WTC11 (cell line): ENCODE data around the gene PRAMEF20. TPM values are rescaled to one million over a fixed set of nuclear protein-coding genes. Genes with fewer than 3 reads are reported as not detected.

Source experiments
- ATAC-seq: fragments of 200-7000 bp; cut with Tn5 transposase; 2 replicates; pipeline ENCODE4 v1.10.0; 2021; ENCODE audit warnings: mild to moderate bottlenecking, moderate library complexity
- CTCF ChIA-PET: fragments of 300-600 bp; sonication (Branson Sonifier 250); formaldehyde crosslinking; loops from one replicate; lab custom pipeline; 2021; ENCODE audit warnings: antibody characterized with exemption; lab: Charles Lee
- POLR2A ChIA-PET: fragments of 350-600 bp; sonication (Branson Sonifier 250); formaldehyde crosslinking; loops from one replicate; lab custom pipeline; 2021; ENCODE audit warnings: antibody characterized with exemption; lab: Charles Lee
- DNase-seq: peaks from one replicate; pipeline ENCODE4 v3.0.0; 2021; ENCODE audit warnings: low spot score
- H3K27ac Mint-ChIP-seq: 2 replicates; pipeline ENCODE4 v1.8.0; 2021; ENCODE audit warnings: mixed read lengths
- H3K27me3 Mint-ChIP-seq: 2 replicates; pipeline ENCODE4 v1.8.0; 2021; ENCODE audit warnings: low read depth, mild to moderate bottlenecking, moderate library complexity, mixed read lengths
- H3K36me3 Mint-ChIP-seq: 2 replicates; pipeline ENCODE4 v1.8.0; 2021; ENCODE audit warnings: mixed read lengths
- H3K4me1 Mint-ChIP-seq: 2 replicates; pipeline ENCODE4 v1.8.0; 2022; ENCODE audit warnings: mixed read lengths
- H3K4me3 Mint-ChIP-seq: 2 replicates; pipeline ENCODE4 v1.8.0; 2021; ENCODE audit warnings: mild to moderate bottlenecking, moderate library complexity, mixed read lengths
- H3K9me3 Mint-ChIP-seq: 2 replicates; pipeline ENCODE4 v1.8.0; 2021; ENCODE audit warnings: mixed read lengths
- EMX1 ChIP-seq: fragments of 250-450 bp; sonication (Bioruptor Pico); IDR thresholded peaks from 2 replicates; pipeline ENCODE4 v1.8.0; 2021; ENCODE audit warnings: mild to moderate bottlenecking
- FOXK1 ChIP-seq: sonication (generic); formaldehyde crosslinking; IDR thresholded peaks from 2 replicates; pipeline ENCODE4 v1.8.0; 2022; ENCODE audit warnings: mild to moderate bottlenecking, moderate library complexity, missing genetic modification reagents
- GTF2I ChIP-seq: fragments of 250-450 bp; sonication (Bioruptor Pico); conservative IDR thresholded peaks from 2 replicates; pipeline ENCODE4 v1.4.0; 2021; ENCODE audit warnings: mild to moderate bottlenecking
- IRF2 ChIP-seq: sonication (generic); formaldehyde crosslinking; IDR thresholded peaks from 2 replicates; pipeline ENCODE4 v1.8.0; 2022; ENCODE audit warnings: low read depth, missing genetic modification reagents, borderline replicate concordance
- MXD4 ChIP-seq: fragments of 250-450 bp; sonication (Bioruptor Pico); IDR thresholded peaks from 2 replicates; pipeline ENCODE4 v1.8.0; 2021; ENCODE audit warnings: mild to moderate bottlenecking, moderate library complexity, borderline replicate concordance
- SP1 ChIP-seq: sonication (generic); formaldehyde crosslinking; conservative IDR thresholded peaks from 2 replicates; pipeline ENCODE4 v1.8.1; 2022; ENCODE audit warnings: missing genetic modification reagents
- TCF7 ChIP-seq: sonication (generic); formaldehyde crosslinking; IDR thresholded peaks from 2 replicates; pipeline ENCODE4 v1.8.0; 2022; ENCODE audit warnings: mild to moderate bottlenecking, low read depth, missing genetic modification reagents, moderate library complexity
- TP53 ChIP-seq: sonication (generic); formaldehyde crosslinking; IDR thresholded peaks from 2 replicates; pipeline ENCODE4 v1.8.1; 2023; ENCODE audit warnings: mild to moderate bottlenecking, missing genetic modification reagents
- ZBTB21 ChIP-seq: sonication (generic); formaldehyde crosslinking; IDR thresholded peaks from 2 replicates; pipeline ENCODE4 v1.8.1; 2023; ENCODE audit warnings: mild to moderate bottlenecking, missing genetic modification reagents, borderline replicate concordance
- ZNF263 ChIP-seq: sonication (generic); formaldehyde crosslinking; IDR thresholded peaks from 2 replicates; pipeline ENCODE4 v1.8.1; 2022; ENCODE audit warnings: low read depth, mild to moderate bottlenecking, moderate library complexity, missing genetic modification reagents
- total RNA-seq: library from RNA; stranded (reverse); gene quantifications from 3 replicates; pipeline ENCODE4 v1.2.3, GENCODE V29; 2021
- TF ChIP-seq, protein P1 (sequence below): fragments of 200-600 bp; IDR thresholded peaks from 2 replicates; pipeline ENCODE4 v1.8.0; 2022; ENCODE audit warnings: antibody characterized with exemption
- TF ChIP-seq, protein P2 (sequence below): sonication (generic); formaldehyde crosslinking; IDR thresholded peaks from 2 replicates; pipeline ENCODE4 v1.8.1; 2023; ENCODE audit warnings: mild to moderate bottlenecking, missing genetic modification reagents, moderate library complexity
- TF ChIP-seq, protein P3 (sequence below): sonication (generic); formaldehyde crosslinking; IDR thresholded peaks from 2 replicates; pipeline ENCODE4 v1.8.0; 2023; ENCODE audit warnings: missing genetic modification reagents, mild to moderate bottlenecking, borderline replicate concordance
- TF ChIP-seq, protein P4 (sequence below): sonication (generic); formaldehyde crosslinking; IDR thresholded peaks from 2 replicates; pipeline ENCODE4 v1.8.0; 2023; ENCODE audit warnings: mild to moderate bottlenecking, missing genetic modification reagents
- TF ChIP-seq, protein P5 (sequence below): fragments of 250-450 bp; sonication (Bioruptor Pico); IDR thresholded peaks from 2 replicates; pipeline ENCODE4 v1.9.0; 2021; ENCODE audit warnings: moderate library complexity, mild to moderate bottlenecking, inconsistent platforms, borderline replicate concordance
- TF ChIP-seq, protein P6 (sequence below): sonication (generic); formaldehyde crosslinking; IDR thresholded peaks from 2 replicates; pipeline ENCODE4 v1.8.1; 2022; ENCODE audit warnings: mild to moderate bottlenecking, moderate library complexity, missing genetic modification reagents
- TF ChIP-seq, protein P7 (sequence below): sonication (generic); formaldehyde crosslinking; IDR thresholded peaks from 2 replicates; pipeline ENCODE4 v1.8.0; 2022; ENCODE audit warnings: mild to moderate bottlenecking, missing genetic modification reagents

The PRAMEF20 gene
- total RNA-seq, 1 experiment from 2014 or later, result not detected

DNA sequence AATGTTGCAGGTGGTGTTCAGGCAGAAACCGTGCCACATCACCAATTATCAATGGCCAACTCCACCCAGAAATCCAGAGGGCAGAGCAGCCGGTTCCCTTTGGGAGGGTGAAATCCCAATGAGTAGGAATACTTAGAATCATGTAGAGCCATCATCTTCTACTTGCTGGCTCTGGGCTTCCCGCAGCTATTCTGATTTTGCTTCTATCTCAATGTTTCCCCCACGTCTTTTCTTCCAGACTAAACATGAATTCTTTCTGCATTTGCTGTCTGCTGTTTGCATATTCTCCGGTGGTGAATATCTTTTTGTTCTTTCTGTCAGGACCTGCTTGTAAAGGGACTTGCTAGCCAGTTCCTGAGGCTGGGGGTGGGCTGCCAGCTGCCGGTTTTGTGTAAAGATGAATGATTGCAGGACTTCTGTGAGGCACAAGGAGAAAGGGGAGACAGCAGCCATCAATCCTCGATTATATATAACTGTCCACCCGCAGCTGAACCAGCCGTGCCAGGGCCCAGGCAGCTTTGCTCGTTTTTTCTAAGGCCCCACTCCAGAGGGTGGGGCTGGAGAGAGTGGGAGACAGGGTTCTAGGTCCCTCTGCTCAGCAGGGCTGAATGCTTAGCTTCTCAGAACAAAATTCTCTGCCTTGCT lies 33.2 kb downstream of the PRAMEF20 start (continued):
- TF ChIP-seq, protein P1, sequence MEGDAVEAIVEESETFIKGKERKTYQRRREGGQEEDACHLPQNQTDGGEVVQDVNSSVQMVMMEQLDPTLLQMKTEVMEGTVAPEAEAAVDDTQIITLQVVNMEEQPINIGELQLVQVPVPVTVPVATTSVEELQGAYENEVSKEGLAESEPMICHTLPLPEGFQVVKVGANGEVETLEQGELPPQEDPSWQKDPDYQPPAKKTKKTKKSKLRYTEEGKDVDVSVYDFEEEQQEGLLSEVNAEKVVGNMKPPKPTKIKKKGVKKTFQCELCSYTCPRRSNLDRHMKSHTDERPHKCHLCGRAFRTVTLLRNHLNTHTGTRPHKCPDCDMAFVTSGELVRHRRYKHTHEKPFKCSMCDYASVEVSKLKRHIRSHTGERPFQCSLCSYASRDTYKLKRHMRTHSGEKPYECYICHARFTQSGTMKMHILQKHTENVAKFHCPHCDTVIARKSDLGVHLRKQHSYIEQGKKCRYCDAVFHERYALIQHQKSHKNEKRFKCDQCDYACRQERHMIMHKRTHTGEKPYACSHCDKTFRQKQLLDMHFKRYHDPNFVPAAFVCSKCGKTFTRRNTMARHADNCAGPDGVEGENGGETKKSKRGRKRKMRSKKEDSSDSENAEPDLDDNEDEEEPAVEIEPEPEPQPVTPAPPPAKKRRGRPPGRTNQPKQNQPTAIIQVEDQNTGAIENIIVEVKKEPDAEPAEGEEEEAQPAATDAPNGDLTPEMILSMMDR, result no peak
- no peak for TF ChIP-seq TP53 (CRISPR knock-in tag)
- TF ChIP-seq, protein P2, sequence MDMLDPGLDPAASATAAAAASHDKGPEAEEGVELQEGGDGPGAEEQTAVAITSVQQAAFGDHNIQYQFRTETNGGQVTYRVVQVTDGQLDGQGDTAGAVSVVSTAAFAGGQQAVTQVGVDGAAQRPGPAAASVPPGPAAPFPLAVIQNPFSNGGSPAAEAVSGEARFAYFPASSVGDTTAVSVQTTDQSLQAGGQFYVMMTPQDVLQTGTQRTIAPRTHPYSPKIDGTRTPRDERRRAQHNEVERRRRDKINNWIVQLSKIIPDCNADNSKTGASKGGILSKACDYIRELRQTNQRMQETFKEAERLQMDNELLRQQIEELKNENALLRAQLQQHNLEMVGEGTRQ, result no peak
- no peak for TF ChIP-seq GTF2I (CRISPR knock-in tag)
- TF ChIP-seq, protein P3, sequence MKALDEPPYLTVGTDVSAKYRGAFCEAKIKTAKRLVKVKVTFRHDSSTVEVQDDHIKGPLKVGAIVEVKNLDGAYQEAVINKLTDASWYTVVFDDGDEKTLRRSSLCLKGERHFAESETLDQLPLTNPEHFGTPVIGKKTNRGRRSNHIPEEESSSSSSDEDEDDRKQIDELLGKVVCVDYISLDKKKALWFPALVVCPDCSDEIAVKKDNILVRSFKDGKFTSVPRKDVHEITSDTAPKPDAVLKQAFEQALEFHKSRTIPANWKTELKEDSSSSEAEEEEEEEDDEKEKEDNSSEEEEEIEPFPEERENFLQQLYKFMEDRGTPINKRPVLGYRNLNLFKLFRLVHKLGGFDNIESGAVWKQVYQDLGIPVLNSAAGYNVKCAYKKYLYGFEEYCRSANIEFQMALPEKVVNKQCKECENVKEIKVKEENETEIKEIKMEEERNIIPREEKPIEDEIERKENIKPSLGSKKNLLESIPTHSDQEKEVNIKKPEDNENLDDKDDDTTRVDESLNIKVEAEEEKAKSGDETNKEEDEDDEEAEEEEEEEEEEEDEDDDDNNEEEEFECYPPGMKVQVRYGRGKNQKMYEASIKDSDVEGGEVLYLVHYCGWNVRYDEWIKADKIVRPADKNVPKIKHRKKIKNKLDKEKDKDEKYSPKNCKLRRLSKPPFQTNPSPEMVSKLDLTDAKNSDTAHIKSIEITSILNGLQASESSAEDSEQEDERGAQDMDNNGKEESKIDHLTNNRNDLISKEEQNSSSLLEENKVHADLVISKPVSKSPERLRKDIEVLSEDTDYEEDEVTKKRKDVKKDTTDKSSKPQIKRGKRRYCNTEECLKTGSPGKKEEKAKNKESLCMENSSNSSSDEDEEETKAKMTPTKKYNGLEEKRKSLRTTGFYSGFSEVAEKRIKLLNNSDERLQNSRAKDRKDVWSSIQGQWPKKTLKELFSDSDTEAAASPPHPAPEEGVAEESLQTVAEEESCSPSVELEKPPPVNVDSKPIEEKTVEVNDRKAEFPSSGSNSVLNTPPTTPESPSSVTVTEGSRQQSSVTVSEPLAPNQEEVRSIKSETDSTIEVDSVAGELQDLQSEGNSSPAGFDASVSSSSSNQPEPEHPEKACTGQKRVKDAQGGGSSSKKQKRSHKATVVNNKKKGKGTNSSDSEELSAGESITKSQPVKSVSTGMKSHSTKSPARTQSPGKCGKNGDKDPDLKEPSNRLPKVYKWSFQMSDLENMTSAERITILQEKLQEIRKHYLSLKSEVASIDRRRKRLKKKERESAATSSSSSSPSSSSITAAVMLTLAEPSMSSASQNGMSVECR (CRISPR knock-in tag), result no peak
- no peak for TF ChIP-seq TCF7 (CRISPR knock-in tag)
- TF ChIP-seq MXD4 (CRISPR knock-in tag), result no peak
- TF ChIP-seq FOXK1, result no peak

DNA sequence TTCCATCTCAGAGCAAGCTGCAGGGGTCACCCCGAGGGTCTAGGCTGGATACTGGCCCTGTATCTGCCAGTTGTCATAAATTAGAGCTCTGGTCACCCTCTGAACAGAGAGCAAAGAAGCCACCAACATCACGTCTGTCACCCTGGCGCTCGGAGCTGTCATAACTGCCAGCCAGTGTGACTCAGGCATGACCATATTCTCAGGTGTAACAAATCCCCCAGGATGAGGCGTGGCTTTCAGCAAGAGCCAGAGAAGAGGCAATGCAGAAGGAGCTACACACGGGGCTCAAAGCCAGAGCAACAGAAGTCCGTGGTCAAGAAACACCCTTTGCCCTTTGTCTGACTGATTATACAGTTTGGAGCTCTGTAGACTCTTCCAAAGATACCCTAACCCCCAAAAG lies 40.0 kb downstream of the PRAMEF20 start:
- POLR2A ChIA-PET, result no interaction called here
- Mint-ChIP-seq H3K27ac (no peak overlapping the region), H3K27me3 (peaks cover 5% of the 10 kb centered on the region), H3K9me3 (peaks cover 32% of the 10 kb centered on the region), H3K4me1 (no peaks in the 10 kb centered on the region), H3K36me3 (peaks cover 25% of the 10 kb centered on the region), H3K4me3 (no peak overlapping the region)
- CTCF ChIA-PET, result no interaction called here
- ATAC-seq (no peak), DNase-seq (no peak)
- TF ChIP-seq, protein P4, sequence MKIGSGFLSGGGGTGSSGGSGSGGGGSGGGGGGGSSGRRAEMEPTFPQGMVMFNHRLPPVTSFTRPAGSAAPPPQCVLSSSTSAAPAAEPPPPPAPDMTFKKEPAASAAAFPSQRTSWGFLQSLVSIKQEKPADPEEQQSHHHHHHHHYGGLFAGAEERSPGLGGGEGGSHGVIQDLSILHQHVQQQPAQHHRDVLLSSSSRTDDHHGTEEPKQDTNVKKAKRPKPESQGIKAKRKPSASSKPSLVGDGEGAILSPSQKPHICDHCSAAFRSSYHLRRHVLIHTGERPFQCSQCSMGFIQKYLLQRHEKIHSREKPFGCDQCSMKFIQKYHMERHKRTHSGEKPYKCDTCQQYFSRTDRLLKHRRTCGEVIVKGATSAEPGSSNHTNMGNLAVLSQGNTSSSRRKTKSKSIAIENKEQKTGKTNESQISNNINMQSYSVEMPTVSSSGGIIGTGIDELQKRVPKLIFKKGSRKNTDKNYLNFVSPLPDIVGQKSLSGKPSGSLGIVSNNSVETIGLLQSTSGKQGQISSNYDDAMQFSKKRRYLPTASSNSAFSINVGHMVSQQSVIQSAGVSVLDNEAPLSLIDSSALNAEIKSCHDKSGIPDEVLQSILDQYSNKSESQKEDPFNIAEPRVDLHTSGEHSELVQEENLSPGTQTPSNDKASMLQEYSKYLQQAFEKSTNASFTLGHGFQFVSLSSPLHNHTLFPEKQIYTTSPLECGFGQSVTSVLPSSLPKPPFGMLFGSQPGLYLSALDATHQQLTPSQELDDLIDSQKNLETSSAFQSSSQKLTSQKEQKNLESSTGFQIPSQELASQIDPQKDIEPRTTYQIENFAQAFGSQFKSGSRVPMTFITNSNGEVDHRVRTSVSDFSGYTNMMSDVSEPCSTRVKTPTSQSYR (CRISPR knock-in tag), result no peak
- TF ChIP-seq ZBTB21 (CRISPR knock-in tag) (no peak), IRF2 (CRISPR knock-in tag) (no peak), ZNF263 (CRISPR knock-in tag) (no peak), SP1 (no peak), EMX1 (no peak)
- TF ChIP-seq, protein P5, sequence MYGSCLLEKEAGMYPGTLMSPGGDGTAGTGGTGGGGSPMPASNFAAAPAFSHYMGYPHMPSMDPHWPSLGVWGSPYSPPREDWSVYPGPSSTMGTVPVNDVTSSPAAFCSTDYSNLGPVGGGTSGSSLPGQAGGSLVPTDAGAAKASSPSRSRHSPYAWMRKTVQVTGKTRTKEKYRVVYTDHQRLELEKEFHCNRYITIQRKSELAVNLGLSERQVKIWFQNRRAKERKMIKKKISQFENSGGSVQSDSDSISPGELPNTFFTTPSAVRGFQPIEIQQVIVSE (CRISPR knock-in tag), result no peak
- TF ChIP-seq, protein P6, sequence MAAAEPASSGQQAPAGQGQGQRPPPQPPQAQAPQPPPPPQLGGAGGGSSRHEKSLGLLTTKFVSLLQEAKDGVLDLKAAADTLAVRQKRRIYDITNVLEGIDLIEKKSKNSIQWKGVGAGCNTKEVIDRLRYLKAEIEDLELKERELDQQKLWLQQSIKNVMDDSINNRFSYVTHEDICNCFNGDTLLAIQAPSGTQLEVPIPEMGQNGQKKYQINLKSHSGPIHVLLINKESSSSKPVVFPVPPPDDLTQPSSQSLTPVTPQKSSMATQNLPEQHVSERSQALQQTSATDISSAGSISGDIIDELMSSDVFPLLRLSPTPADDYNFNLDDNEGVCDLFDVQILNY, result no peak
- TF ChIP-seq, protein P7, sequence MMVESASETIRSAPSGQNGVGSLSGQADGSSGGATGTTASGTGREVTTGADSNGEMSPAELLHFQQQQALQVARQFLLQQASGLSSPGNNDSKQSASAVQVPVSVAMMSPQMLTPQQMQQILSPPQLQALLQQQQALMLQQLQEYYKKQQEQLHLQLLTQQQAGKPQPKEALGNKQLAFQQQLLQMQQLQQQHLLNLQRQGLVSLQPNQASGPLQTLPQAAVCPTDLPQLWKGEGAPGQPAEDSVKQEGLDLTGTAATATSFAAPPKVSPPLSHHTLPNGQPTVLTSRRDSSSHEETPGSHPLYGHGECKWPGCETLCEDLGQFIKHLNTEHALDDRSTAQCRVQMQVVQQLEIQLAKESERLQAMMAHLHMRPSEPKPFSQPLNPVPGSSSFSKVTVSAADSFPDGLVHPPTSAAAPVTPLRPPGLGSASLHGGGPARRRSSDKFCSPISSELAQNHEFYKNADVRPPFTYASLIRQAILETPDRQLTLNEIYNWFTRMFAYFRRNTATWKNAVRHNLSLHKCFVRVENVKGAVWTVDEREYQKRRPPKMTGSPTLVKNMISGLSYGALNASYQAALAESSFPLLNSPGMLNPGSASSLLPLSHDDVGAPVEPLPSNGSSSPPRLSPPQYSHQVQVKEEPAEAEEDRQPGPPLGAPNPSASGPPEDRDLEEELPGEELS, result no peak
